Peyer's patch (tissue), 4 donors: ENCODE measurements around the gene MECP2. TPM values are rescaled to one million over a fixed set of nuclear protein-coding genes. Genes with fewer than 3 reads are reported as not detected.

Experiments used
- DNase-seq, 3 donors: peaks; one replicate each; pipeline ENCODE4 v3.0.0-alpha.2; 2017 to 2019
- H3K27ac ChIP-seq, 4 donors: fragments of 200-600 bp; sonication (generic); one replicate each; pipeline ENCODE4 v1.5.1; 2016 to 2019
- H3K27me3 ChIP-seq, 2 donors: fragments of 200-600 bp; sonication (generic); one replicate each; pipeline ENCODE4 v1.5.1; 2019
- H3K36me3 ChIP-seq, 3 donors: fragments of 200-600 bp; sonication (generic); one replicate each; pipeline ENCODE4 v1.5.1; 2016 to 2019
- H3K4me1 ChIP-seq, 4 donors: fragments of 200-600 bp; sonication (generic); one replicate each; pipeline ENCODE4 v1.5.1; 2016 to 2019
- H3K4me3 ChIP-seq, 4 donors: fragments of 200-600 bp; sonication (generic); 1 replicate in 3 of 4; 2 replicates in 1 of 4; pipeline ENCODE4 v1.5.1; 2016 to 2019; ENCODE audit warnings: mild to moderate bottlenecking in 1 of 4
- H3K9me3 ChIP-seq, 4 donors: fragments of 200-600 bp; sonication (generic); one replicate each; pipeline ENCODE4 v1.5.1; 2016 to 2019; ENCODE audit warnings: mild to moderate bottlenecking in 1 of 4
- CTCF ChIP-seq, 6 experiments: fragments of 450-650 bp in 4 of 6; fragments of 200-600 bp in 2 of 6; sonication (generic) in 1 of 6; IDR thresholded peaks; one replicate each; pipeline ENCODE4 v1.5.1; 2017 to 2019; ENCODE audit warnings: antibody characterized with exemption in 6 of 6, mild to moderate bottlenecking in 3 of 6, moderate library complexity in 1 of 6
- POLR2A ChIP-seq, 2 donors: fragments of 450-650 bp; IDR thresholded peaks; one replicate each; pipeline ENCODE4 v1.5.1; 2017; ENCODE audit warnings: antibody characterized with exemption in 2 of 2, mild to moderate bottlenecking in 2 of 2, moderate library complexity in 2 of 2
- total RNA-seq, 4 donors: library from RNA; depleted of rRNA; stranded (reverse); fragments of >200 nt; gene quantifications; one replicate each; pipeline ENCODE4 v1.1.0, GENCODE V29; 2016

Gene MECP2
- total RNA-seq, 4 donors from 2014 or later = 39.8 to 147 (median 55.4) TPM

DNA sequence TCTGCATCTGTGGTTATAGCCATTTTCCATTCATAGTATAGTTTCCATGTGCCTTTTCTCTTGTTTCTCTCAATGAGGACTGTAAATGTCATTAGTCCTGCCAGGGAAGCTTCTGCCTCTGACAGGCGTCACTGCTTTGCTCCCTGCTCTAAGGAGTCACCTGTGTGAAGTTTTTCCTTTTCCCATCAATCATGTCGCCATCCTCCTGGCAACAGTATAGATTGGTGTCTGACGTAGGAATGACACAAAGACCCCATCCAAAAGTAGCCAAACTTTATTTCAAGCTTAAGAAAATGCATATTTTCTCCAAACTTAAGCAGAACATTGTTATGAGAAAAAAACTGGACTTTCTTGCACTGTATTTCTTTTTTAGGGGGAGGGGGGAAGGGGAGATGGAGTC, 23.1 kb upstream of the MECP2 start:
- TF ChIP-seq CTCF (IDR thresholded peaks at IDR 0.05) (no peak), POLR2A (IDR thresholded peaks at IDR 0.05) (no peak)
- H3K4me1 ChIP-seq = no peaks in the 10 kb centered on the region
- H3K36me3 ChIP-seq = no peaks in the 10 kb centered on the region
- H3K27ac ChIP-seq = no peak overlapping the region
- no peaks in the 10 kb centered on the region for H3K9me3 ChIP-seq
- H3K4me3 ChIP-seq = no peak overlapping the region
- no peaks in the 10 kb centered on the region for H3K27me3 ChIP-seq
- no peak for DNase-seq

GRCh38 chrX:154117566-154117965, 20.0 kb upstream of the MECP2 start:
- no peak for TF ChIP-seq CTCF (IDR thresholded peaks at IDR 0.05)
- no peak for TF ChIP-seq POLR2A (IDR thresholded peaks at IDR 0.05)
- no peaks in the 10 kb centered on the region for H3K27me3 ChIP-seq
- no peaks in the 10 kb centered on the region for H3K36me3 ChIP-seq
- H3K4me3 ChIP-seq = no peak overlapping the region
- no peak for DNase-seq
- H3K4me1 ChIP-seq = no peaks in the 10 kb centered on the region
- no peaks in the 10 kb centered on the region for H3K9me3 ChIP-seq
- H3K27ac ChIP-seq = no peak overlapping the region

- Histone ChIP-seq H3K4me1 (no peaks in the 10 kb centered on the region), H3K36me3 (no peaks in the 10 kb centered on the region), H3K27ac (no peak overlapping the region), H3K4me3 (no peak overlapping the region), H3K27me3 (no peaks in the 10 kb centered on the region), H3K9me3 (no peaks in the 10 kb centered on the region)
- TF ChIP-seq POLR2A (IDR thresholded peaks at IDR 0.05) = no peak
- TF ChIP-seq CTCF (IDR thresholded peaks at IDR 0.05) = no peak
- DNase-seq = no peak
These were observed 19.1 kb upstream of the MECP2 start for GRCh38 chrX:154116426-154117211.

GRCh38 chrX:154115750-154116149, 18.2 kb upstream of the MECP2 start:
- Histone ChIP-seq H3K4me1 (no peaks in the 10 kb centered on the region), H3K27ac (no peak overlapping the region), H3K27me3 (no peaks in the 10 kb centered on the region), H3K9me3 (no peaks in the 10 kb centered on the region), H3K4me3 (no peak overlapping the region), H3K36me3 (no peaks in the 10 kb centered on the region)
- no peak for DNase-seq
- TF ChIP-seq CTCF (IDR thresholded peaks at IDR 0.05) (no peak), POLR2A (IDR thresholded peaks at IDR 0.05) (no peak)

DNA sequence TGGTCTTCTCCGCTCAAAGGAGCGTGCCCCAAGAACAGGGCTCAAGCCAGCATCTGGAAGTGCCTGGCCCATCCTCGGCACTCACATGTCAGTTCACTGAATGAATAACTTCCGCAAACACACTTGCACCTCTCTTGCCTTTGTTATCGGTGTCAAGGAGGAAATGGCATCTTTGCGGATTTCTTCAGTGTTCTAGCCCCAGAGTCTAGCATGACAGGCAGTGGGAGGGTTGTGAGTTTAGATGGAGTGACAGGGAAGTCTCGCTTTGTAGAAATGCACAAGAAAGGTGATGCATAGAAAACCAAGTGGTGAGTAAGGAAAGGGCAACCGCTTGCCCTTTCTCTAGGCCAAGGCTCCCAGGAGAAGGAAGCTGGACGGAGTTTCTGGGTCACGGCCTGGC, 17.6 kb upstream of the MECP2 start:
- DNase-seq = no peak
- H3K27ac ChIP-seq = no peak overlapping the region
- no peaks in the 10 kb centered on the region for H3K36me3 ChIP-seq
- TF ChIP-seq POLR2A (IDR thresholded peaks at IDR 0.05) (no peak), CTCF (IDR thresholded peaks at IDR 0.05) (no peak)
- H3K4me1 ChIP-seq = no peaks in the 10 kb centered on the region
- H3K9me3 ChIP-seq = no peaks in the 10 kb centered on the region
- no peaks in the 10 kb centered on the region for H3K27me3 ChIP-seq
- no peak overlapping the region for H3K4me3 ChIP-seq
